ENCODE measurements around the gene C1QA.

C1QA gene, protein sequence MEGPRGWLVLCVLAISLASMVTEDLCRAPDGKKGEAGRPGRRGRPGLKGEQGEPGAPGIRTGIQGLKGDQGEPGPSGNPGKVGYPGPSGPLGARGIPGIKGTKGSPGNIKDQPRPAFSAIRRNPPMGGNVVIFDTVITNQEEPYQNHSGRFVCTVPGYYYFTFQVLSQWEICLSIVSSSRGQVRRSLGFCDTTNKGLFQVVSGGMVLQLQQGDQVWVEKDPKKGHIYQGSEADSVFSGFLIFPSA

DNA sequence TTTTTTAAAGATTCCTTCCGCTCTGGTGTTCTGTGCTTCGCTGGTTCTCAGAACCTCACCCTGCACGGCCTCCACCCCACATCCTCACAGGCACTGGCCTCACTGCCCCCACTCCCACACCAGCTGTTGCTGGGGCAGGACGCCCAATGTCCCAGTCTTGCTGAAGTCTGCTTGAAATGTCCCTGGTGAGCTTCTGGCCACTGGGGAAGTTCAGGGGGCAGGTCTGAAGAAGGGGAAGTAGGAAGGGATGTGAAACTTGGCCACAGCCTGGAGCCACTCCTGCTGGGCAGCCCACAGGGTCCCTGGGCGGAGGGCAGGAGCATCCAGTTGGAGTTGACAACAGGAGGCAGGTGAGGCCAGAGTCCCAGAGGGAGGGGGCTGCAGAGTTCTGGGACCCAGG lies at the start of gene C1QA:
C1QA (plus strand) TSS at position 276 of the 400 bp plus-strand sequence. CDS start 989 bp downstream, outside the sequence.
- DNase-seq: no peak

DNA sequence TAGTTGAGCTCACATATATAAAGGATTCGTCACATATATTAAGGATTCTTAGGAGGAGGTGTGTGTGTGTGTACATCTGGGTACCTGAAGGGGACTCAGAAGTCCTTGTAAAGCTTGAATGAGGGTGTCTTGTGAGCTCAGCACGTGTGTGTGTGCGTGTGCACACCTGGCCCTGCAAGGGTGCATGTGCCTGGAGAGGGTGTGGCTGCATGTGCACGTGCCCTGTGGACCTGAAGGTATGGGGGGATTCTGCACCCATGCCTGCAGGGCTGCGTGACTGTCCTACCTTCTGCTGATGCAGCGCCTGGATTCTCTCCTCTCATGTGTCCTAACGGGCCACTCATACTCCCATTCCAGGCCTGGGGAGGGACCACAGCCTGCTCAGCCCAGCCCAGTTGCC lies 49.2 kb upstream of the C1QA start:
- DNase-seq: no peak

DNA sequence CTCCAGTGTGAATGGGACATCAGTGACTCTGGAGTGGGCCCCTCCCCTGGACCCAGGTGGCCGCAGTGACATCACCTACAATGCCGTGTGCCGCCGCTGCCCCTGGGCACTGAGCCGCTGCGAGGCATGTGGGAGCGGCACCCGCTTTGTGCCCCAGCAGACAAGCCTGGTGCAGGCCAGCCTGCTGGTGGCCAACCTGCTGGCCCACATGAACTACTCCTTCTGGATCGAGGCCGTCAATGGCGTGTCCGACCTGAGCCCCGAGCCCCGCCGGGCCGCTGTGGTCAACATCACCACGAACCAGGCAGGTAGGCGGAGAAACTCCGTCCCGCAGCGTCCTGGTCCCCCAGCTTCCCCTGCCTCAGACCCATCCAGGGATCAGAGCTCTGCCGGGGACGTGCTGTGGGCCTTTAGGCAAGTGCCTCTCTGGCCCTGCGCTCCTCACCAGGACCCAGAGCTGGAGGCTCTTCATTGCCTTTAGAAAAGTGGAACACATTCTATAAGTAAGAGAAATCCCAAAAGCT lies 47.5 kb upstream of the C1QA start:
- no peak for DNase-seq

DNA sequence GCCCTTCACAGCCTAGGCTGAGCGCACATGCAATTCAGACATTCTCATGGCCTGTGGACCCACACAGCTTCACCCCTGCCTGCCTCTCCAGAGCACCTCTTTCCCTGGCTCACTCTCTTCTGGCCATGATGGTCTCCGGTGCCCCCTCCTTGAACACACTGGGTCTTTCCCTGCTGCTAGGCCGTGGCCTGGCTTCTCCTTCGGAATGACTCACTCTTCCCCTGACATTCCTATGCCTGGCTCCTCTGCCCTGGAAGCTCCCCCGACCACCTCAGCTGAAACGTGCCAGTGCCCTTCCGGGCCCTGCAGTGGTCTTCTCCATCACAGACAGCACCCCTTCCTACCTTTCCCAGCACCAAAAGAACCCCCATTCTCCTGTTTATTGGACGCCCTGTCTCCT lies 44.9 kb upstream of the C1QA start:
- no peak for DNase-seq

DNA sequence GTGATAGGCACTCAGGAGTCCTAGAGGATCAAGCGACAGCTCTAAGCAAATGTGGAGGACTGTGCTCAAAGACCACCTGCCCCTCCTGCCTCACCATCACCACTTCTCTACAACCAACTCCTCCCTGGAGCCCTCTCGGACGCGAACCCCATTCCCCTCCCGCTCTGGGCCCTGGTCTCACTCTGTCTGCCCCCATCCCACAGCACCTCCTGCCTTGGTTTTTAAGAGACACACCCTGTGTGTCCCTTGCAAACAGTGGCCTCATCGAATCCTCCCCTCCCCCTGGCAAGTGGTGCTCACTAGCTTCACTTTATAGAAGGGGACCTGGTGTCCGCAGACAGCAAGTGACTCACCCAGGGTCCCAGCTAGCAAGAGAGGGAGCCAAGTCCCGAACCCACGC lies 44.4 kb upstream of the C1QA start:
- no peak for DNase-seq

DNA sequence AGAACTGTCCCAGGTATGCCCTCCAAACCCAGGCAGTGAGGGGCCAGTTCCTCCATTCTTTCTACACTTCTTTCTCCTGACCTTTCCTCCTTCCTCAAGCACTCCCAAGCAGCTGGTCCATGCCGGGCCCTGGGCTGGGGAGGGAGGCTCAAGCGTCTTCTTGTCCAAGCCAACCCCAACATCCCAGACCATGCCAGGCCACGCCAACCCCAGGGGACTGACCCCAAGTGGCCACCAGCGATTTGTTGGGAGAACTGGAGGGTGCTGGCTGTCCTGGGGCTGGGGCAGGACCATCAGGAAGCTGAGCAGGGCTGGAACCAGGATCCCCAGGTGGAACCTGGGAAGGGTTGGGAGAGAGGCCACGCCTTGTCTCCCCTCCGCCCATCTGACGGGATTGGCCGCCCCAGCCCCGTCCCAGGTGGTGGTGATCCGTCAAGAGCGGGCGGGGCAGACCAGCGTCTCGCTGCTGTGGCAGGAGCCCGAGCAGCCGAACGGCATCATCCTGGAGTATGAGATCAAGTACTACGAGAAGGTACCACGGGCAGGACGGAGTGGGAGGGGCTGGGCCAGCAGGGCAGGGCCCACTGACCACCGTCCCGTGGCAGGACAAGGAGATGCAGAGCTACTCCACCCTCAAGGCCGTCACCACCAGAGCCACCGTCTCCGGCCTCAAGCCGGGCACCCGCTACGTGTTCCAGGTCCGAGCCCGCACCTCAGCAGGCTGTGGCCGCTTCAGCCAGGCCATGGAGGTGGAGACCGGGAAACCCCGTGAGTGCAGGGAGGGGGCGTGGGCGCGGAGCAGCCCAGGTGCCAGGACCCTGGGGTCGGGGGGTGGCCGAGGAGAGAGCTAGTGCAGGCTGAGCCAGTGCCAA lies 43.3 kb upstream of the C1QA start:
- no peak for DNase-seq

DNA sequence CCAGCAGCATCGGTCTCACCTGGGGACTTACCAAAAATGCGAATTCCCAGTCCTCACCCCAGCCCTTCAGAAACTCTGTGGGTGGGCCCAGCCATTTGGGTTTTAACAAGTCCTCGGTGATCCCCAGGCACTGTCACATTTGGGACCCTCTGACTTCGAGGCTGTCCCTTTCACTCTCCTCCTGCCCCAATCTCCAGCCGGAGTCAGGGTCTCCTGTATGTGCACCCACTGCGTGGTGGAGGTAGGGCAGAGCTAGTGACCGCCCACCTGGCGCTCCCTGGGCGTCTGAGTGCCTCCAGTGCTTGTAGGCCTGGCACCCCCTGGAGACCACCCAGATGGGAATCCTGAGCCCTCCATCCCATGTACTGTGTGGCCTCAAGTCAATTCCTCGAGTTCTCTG lies 42.0 kb upstream of the C1QA start:
- DNase-seq: no peak

DNA sequence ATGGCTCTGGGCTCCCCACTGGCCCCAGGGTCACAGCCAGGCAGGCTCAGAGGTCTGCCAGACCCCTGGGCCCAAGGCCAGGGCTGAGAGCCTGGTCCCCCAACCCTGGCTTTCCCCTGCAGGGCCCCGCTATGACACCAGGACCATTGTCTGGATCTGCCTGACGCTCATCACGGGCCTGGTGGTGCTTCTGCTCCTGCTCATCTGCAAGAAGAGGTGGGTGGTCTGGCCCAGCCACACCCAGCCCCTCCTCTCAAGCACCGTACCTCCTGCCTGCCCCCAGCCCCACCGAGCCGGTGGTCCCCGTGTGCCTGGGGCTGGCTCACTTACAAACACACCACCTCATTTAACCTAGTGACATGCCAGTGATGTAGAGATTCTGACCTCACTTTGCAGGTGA lies 41.3 kb upstream of the C1QA start:
- no peak for DNase-seq

DNA sequence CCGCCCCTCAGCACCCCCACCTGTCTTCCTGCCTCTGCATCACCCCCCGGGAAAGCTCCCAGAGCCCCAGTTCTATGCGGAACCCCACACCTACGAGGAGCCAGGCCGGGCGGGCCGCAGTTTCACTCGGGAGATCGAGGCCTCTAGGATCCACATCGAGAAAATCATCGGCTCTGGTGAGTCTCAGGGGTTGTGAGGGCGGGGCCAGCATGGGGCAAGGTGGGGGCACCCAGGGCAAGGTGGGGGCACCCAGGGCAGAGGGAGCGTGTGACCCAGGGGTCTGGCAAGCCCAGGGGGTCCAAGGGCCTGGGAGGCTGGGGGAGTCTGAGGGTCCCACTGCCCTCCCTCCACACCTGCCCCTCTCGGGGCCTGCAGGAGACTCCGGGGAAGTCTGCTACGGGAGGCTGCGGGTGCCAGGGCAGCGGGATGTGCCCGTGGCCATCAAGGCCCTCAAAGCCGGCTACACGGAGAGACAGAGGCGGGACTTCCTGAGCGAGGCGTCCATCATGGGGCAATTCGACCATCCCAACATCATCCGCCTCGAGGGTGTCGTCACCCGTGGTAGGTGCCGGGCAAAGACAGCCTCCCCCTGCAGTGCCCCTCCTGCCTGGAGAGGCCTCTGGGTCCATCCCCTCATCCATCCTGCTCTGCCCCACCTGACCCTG lies 39.0 kb upstream of the C1QA start:
- no peak for DNase-seq

DNA sequence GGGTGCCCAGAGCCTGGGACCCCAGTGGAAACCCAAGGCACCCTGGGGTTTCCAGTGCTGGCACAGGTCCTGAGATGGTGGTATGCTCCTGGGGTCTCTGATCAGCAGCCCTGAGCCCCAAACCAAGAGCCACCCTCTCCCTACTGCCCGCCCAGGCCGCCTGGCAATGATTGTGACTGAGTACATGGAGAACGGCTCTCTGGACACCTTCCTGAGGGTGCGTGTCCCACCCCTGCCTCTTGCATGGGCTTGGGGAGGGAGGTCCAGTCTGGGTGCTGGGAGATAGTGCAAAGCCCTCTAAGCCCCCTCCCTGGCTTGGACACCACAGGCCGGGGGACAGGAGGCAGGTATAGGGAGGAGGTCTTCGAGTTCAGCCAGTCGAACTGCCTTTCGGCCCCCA lies 38.4 kb upstream of the C1QA start:
- DNase-seq: no peak

DNA sequence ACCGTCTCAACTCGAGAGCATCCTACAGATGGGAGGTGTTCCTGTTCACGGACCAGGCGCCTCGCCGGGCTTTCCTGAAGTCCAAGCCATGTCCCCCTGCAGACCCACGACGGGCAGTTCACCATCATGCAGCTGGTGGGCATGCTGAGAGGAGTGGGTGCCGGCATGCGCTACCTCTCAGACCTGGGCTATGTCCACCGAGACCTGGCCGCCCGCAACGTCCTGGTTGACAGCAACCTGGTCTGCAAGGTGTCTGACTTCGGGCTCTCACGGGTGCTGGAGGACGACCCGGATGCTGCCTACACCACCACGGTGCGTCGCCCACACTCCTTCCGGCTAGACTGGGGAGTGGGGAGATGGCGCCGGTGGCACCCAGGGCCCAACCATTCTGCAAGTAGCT lies 37.7 kb upstream of the C1QA start:
- no peak for DNase-seq

DNA sequence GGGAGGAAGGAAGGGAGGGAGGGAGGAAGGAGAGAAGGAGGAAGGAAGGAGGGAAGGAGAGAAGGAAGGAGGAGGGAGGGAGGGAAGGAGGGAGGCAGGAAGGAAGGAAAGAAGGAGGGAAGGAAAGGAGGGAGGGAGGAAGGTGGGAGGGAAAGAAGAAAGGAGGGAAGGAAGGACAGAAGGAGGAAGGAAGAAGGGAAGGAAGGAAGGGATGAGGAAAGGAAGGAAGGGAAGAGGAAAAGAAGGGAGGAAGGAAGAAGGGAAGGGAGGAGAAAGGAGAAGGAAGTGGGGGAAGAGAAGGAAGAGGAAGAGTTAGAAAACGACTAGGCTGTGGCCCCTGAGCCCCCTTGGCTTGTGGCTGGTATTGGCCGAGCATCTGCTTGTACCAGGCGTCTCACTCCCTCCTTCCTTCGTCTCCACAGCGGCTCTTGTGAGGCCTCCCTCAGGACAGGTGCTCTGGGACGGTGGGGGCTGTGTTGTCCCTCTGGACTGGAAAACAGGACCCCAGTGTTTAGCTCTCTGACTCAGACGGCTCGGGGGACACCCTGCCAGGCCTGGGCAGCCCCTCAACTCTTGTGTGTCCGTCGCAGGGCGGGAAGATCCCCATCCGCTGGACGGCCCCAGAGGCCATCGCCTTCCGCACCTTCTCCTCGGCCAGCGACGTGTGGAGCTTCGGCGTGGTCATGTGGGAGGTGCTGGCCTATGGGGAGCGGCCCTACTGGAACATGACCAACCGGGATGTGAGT lies 36.2 kb upstream of the C1QA start:
- no peak for DNase-seq

DNA sequence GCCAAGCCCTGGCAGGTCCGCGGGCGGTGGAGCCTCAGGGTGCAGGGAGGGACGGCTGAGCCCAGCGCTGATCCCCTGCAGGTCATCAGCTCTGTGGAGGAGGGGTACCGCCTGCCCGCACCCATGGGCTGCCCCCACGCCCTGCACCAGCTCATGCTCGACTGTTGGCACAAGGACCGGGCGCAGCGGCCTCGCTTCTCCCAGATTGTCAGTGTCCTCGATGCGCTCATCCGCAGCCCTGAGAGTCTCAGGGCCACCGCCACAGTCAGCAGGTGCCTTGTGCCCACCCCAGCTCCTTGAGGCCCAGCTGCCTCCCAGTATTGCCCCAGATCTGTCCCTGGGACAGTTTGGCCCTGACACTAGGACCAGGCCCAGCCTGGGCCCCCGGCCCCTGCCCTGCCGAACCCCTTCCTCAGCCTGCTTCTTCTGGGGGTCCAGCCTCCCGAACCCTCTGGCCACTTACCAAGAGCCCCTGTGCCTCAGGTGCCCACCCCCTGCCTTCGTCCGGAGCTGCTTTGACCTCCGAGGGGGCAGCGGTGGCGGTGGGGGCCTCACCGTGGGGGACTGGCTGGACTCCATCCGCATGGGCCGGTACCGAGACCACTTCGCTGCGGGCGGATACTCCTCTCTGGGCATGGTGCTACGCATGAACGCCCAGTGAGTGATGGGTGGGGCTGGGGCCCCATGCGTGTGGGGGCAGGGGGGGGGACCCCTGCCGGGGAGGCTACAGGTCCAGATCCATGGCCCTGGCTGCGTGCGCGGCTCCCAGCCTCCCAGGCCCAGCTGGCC lies 35.4 kb upstream of the C1QA start:
- no peak for DNase-seq

DNA sequence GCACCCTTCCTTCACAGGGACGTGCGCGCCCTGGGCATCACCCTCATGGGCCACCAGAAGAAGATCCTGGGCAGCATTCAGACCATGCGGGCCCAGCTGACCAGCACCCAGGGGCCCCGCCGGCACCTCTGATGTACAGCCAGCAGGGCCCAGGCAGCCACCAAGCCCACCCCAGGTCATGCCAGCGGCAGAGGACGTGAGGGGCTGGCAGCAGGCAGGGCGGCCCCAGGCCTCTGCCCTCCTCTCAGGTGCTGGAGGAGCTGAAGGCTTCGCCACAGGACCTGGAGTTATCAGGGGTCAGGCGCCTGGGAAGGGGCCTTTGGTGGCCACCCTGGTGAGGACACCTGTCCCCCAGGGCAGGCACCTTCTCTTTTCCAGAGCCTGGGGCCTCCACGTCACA lies 34.8 kb upstream of the C1QA start:
- no peak for DNase-seq

DNA sequence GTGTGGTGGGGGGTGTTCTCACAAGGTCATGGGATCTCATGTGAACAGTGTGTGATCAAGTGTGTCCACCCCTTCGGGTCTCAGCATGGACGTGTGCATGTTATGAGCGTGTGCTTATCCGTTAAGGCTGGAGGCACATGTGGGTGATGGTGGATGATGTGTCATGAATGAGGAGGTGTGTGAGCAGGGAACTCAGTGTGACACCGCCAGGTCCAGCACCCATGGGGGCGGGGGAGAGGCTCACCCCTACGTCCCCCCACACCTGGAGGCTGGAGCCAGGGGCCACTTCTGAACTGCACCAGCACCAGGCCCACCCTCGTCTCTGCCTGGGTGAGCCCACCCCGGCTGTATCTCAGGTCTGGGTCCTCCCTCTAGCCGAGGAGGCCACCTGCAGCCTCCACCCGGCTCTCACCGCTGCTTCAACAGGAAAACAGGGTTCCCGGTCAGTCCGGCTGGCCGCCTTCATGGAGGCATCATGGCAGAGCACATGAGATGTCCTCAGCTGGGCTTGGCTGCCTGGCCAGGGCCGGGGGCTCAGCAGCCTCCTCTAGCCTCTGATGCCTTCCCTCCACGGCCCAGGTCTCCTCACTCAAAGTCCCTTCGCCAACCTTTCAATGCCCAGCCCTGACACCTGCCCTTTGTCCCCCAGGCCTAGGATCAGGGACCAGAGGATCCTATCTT lies 34.2 kb upstream of the C1QA start:
- no peak for DNase-seq

DNA sequence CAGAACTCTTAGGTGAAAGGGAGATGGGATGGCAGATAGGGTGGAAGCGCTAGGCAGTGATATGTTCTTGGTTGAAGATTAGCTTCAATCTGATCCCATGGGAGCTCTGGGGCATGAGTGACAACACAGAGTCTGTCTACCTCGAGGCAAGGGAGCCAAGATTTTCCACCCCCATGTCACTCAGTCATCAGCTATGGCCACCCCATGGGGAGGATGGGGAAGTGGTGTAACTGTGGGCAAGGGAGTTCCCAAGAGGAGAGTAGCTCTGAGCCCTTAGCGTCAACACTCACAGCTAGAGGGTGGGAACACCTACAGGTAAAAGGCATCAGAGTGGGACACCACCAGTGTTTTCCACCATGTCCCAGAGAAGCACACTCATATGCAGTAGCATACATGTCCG lies 30.3 kb upstream of the C1QA start:
- no peak for DNase-seq

DNA sequence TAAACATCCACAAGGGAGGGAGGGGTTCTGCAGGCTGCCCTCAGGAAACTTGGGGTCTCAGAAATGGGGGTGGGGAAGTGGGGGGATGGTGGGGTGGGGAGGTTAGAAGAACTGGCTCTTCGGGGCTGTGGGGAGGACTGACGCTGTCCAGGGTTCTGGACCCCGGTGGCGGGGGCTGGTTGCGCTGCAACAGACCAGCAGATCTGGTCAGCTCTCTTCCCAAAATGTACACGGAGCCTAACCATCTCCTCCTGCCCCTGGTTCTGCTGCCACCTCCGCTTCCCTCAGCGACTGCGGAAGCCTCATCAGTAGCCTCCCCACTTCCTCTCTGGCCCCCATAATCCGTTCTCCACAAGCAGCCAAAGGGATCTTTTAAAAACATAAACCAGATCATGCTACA lies 29.3 kb upstream of the C1QA start:
- DNase-seq: no peak

DNA sequence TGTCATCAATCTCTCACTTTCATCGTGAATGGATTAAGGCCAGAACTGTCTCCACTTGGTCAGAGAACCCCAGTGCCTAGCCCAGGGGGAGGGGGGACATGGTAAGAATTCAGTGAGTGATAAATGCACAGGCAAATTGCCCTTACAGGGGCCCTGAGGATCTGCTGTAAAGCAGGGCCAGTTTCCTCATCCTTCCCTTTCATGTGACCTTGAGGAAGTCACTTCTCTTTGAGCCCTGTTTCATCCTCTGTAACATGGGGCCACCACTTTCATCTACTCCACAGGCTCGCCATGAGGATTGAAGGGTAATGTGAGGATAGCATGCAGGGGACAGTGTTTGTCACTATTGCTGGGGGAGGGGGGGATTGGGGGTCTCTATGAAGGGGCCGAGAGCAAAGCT lies 28.1 kb upstream of the C1QA start:
- no peak for DNase-seq

DNA sequence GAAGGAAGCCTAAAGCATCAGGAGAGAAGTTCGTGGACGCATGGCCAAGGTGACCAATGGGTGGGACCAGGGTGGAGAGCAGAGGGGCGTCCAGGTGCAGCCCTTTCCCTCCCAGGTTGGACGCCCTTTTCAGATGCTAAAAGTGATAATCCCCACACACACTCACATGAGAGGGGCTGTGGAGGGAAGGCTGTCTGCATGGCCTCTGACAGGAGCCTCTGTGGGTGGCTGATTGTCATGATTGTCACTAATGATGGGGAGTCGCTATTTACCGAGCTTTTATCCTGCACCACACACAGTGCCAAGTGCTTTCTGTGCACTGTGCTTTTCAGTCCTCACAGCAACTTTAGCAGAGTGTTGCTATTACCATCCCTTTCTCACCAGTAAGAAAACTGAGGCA lies 27.1 kb upstream of the C1QA start:
- no peak for DNase-seq

DNA sequence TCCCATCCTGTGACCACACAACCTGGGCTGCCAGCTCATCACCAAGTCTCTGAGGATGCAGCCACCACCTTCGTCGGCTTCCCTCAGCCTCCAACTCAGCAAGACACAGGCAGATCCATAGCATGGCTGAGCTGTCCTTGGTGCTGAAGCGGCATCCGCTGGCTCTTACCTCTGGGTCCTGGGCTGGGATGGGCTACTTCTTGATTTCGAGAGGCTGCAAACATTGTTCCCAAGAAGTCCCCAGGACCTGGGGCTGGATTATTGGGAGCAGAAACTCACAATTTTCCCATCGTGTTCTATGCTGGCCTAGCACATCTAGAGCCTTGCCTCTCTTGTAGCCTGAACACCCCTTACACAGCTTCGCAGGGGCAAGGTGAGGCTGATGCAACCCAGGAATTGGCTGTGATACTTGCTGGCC lies 24.9 kb upstream of the C1QA start:
- DNase-seq: no peak

Data from activated CD4-positive, CD25-positive, alpha-beta regulatory T cell (primary cell).